Heart left ventricle (tissue), 16 donors: ENCODE results near the gene ETS2. TPM values are rescaled to one million over a fixed set of nuclear protein-coding genes. Genes with fewer than 3 reads are reported as not detected.

Experiments
- ATAC-seq, 4 donors: fragments of 200-7000 bp; cut with Tn5 transposase; one replicate each; pipeline ENCODE4 v1.9.1; 2020 to 2022; ENCODE audit warnings: moderate library complexity in 4 of 4, mild to moderate bottlenecking in 3 of 4, moderate number of reproducible peaks in 1 of 4
- DNase-seq, 5 donors: peaks; one replicate each; pipeline ENCODE4 v3.0.0-alpha.2; 2020
- H3K27ac ChIP-seq, 12 donors: fragments of 200-600 bp; sonication (generic) in 4 of 12; one replicate each; pipeline versions ENCODE4 v1.5.0 to v1.8.0; 2016 to 2022; ENCODE audit warnings: mild to moderate bottlenecking in 2 of 12
- H3K27me3 ChIP-seq, 9 donors: fragments of 200-600 bp; sonication (generic) in 2 of 9; one replicate each; pipeline versions ENCODE4 v1.5.1 to v1.8.0; 2016 to 2022; ENCODE audit warnings: mild to moderate bottlenecking in 3 of 9
- H3K36me3 ChIP-seq, 9 donors: fragments of 200-600 bp; sonication (generic) in 2 of 9; one replicate each; pipeline versions ENCODE4 v1.5.0 to v1.8.0; 2018 to 2022; ENCODE audit warnings: mild to moderate bottlenecking in 2 of 9
- H3K4me1 ChIP-seq, 12 donors: fragments of 200-600 bp; sonication (generic) in 4 of 12; one replicate each; pipeline versions ENCODE4 v1.5.0 to v1.8.0; 2016 to 2022; ENCODE audit warnings: mild to moderate bottlenecking in 3 of 12
- H3K4me3 ChIP-seq, 12 donors: fragments of 200-600 bp; sonication (generic) in 4 of 12; one replicate each; pipeline versions ENCODE4 v1.5.0 to v1.8.0; 2017 to 2022; ENCODE audit warnings: mild to moderate bottlenecking in 9 of 12, moderate library complexity in 4 of 12
- H3K9me3 ChIP-seq, 12 donors: fragments of 200-600 bp; sonication (generic) in 4 of 12; one replicate each; pipeline versions ENCODE4 v1.5.0 to v1.8.0; 2016 to 2022; ENCODE audit warnings: mild to moderate bottlenecking in 1 of 12
- POLR2A ChIP-seq, 2 donors: fragments of 450-650 bp; IDR thresholded peaks; one replicate each; pipeline ENCODE4 v1.6.1; 2017; ENCODE audit warnings: antibody characterized with exemption in 2 of 2, mild to moderate bottlenecking in 2 of 2, moderate library complexity in 2 of 2
- WGBS, 4 donors: extraction: QIAGEN DNeasy Blood & Tissue Kit in 2 of 4; methylation state at CpG; one replicate each; pipeline versions ENCODE4 v1.1.5 to v1.1.7; 2013 to 2018; 5-methylcytosine and 5-hydroxymethylcytosine counted together
- intact Hi-C, 10 donors: fragments of 100-400 bp; cut with DNase I; formaldehyde crosslinking; loops; one replicate each; pipeline versions ENCODE4 v1.11.1 to v1.14.2; 2022
- polyA plus RNA-seq, 2 donors: library from polyadenylated mRNA; stranded (reverse); fragments of 200-250 nt; gene quantifications; one replicate each; pipeline ENCODE4 v1.2.3, GENCODE V29; 2013
- total RNA-seq, 9 donors: library from RNA; depleted of rRNA in 2 of 9; stranded (reverse); fragments of >200 nt in 2 of 9; fragmentation: NEBNext Ultra II Directional in 3 of 9; extraction: Animal tissue kit (Norgen Biotek cat#: 25700) in 3 of 9; gene quantifications; one replicate each; pipeline versions ENCODE4 v1.1.0 to v1.2.4, GENCODE V29; 2016 to 2023
- TF ChIP-seq, protein P1 (sequence below), 12 donors: fragments of 200-600 bp; sonication (generic) in 4 of 12; IDR thresholded peaks; one replicate each; pipeline versions ENCODE4 v1.5.0 to v1.8.0; 2018 to 2022; ENCODE audit warnings: antibody characterized with exemption in 12 of 12, mild to moderate bottlenecking in 5 of 12
- donor health status: ischemic (EF 13 %, LVEDD 7.1; RV severe dilation, severe dysfunction).
- donor health status: healthy with polysubstance abuse.
- donor health status: DM: no; HTN: yes; CAD: no.
- donor health status: DM: no; HTN: no; CAD: no.
- donor health status: ischemic (EF 25% LVEDD 6.9; RV normal size, moderate dysfunction).
- donor health status: ischemic (EF 25% LVEDD 5.7; RV mildly dilated, moderate dysfunction).
- donor health status: healthy.
- donor health status: DM: yes; HTN: yes; CAD: no.
- donor health status: ischemic (EF 35%, LVEDD 5.7; RV mildly dilated, moderate dysfunction).
- donor health status: nonischemic (EF 11% LVEDD 7.7; RV severe dilation, severe dysfunction).
- donor health status: DM: yes; HTN: yes; CAD: no.
- donor health status: PGD.
- donor health status: ischemic (EF 29% LVEDD 5.4; RV normal size, mild dysfunction).
- donor health status: nonischemic (EF 23%, LVEDD 6.1; RV moderate dilation, normal function).

ETS2 gene
- total and polyA plus RNA-seq, 11 donors: 19.0 to 92.7 (median 41.0) TPM

GRCh38 chr21:38815060-38815405 is 9.3 kb downstream of the ETS2 start:
- TF ChIP-seq, protein P1, sequence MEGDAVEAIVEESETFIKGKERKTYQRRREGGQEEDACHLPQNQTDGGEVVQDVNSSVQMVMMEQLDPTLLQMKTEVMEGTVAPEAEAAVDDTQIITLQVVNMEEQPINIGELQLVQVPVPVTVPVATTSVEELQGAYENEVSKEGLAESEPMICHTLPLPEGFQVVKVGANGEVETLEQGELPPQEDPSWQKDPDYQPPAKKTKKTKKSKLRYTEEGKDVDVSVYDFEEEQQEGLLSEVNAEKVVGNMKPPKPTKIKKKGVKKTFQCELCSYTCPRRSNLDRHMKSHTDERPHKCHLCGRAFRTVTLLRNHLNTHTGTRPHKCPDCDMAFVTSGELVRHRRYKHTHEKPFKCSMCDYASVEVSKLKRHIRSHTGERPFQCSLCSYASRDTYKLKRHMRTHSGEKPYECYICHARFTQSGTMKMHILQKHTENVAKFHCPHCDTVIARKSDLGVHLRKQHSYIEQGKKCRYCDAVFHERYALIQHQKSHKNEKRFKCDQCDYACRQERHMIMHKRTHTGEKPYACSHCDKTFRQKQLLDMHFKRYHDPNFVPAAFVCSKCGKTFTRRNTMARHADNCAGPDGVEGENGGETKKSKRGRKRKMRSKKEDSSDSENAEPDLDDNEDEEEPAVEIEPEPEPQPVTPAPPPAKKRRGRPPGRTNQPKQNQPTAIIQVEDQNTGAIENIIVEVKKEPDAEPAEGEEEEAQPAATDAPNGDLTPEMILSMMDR (IDR thresholded peaks at IDR 0.05): no peak
- no peak for TF ChIP-seq POLR2A (IDR thresholded peaks at IDR 0.05)
- no peak overlapping the region for H3K27ac ChIP-seq
- ATAC-seq: no peak
- H3K27me3 ChIP-seq: no peaks in the 10 kb centered on the region
- H3K4me1 ChIP-seq: peaks cover 0 to 74% (median 28%) of the 10 kb centered on the region in 12 donors
- H3K9me3 ChIP-seq: no peaks in the 10 kb centered on the region
- intact Hi-C loops: no loop called here
- 88 to 94% (median 90%) methylated on average over 2 of the region's 2 CpGs for WGBS, 4 donors
- peaks cover 2 to 98% (median 96%) of the 10 kb centered on the region in 9 donors for H3K36me3 ChIP-seq
- no peak overlapping the region for H3K4me3 ChIP-seq
- no peak for DNase-seq

DNA sequence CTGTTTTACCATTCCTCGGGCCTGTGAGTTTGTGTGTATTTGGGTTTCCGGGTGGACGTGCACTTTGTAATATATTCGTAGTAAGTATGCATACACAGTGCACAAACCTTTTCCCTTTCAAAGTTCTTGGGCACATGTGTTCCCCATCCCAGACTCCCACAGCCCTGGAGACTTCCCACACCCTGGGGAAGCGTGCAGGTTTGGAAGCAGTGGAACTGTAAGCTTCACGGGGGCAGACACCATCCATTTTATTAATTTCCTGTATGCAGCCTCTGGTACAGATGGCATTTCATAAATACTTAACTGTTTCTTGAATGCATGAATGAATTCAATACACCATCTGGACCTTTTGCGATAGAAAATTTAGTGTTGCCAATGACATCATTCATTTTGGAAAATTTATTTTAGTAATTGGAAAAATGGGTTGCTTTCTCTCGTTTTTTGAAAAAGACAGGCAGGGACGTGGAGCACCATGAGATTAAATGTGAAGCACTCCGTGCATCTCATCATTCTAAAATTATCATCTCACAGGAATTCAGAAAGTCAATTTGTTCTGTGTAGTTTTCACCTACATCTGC is 10.8 kb downstream of the ETS2 start:
- peaks cover 0 to 76% (median 29%) of the 10 kb centered on the region in 12 donors for H3K4me1 ChIP-seq
- peaks cover 2 to 98% (median 96%) of the 10 kb centered on the region in 9 donors for H3K36me3 ChIP-seq
- no peak for ATAC-seq
- intact Hi-C loops: no loop called here
- no peak overlapping the region for H3K4me3 ChIP-seq
- H3K9me3 ChIP-seq: no peaks in the 10 kb centered on the region
- TF ChIP-seq, protein P1 (IDR thresholded peaks at IDR 0.05): no peak
- H3K27me3 ChIP-seq: no peaks in the 10 kb centered on the region
- no peak for DNase-seq
- WGBS, 4 donors: 82 to 90% (median 88%) methylated on average over 10 of the region's 10 CpGs
- H3K27ac ChIP-seq: no peak overlapping the region

DNA sequence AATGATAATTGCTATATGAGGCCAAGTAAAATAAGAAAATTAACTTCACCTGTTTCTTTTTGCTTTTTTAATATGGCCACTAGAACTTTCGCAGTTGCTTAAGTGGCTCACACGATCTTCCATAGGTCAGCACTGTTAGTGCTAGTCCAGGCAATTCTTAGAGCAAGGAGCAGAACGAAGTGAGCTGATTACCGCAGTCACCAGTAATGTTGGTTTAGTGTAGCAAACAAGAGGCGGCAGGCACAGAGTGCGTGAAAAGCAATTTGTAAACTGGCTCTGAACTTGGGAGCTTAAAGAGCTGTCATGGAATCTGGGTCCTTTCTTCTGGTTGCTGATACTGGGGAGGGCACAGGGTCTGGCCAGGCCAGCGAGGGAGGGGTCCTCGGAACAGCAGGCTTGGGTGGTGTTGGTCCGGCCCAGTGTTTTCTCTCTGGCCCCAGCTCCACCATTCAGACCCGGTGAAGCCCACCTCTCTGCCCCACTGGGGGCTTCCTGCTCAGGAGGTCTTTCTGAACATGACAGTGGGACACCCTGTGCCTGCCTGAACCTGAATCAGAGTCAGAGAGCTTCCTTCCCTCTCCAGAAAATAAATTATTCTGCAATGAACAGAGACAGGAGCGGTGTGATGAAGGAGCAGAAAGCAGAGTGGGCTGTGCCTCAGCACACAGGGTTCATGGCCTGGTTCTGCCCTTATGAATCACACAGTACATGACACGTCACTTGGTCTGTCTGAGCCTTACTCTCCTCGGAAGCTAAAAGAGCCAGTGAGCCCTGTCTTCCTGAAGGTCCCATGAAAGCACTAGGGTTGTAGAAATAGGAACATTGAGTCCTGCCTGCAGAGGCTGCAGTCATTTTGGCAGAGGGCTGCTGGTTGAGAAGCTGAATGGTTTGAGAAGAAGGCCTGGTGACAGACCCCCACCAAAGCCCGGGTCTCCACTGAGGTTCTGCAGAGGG is 11.9 kb downstream of the ETS2 start:
- H3K27ac ChIP-seq: peak overlapping the region in 1 of 12 donors; percentile 32
- no peak for TF ChIP-seq POLR2A (IDR thresholded peaks at IDR 0.05)
- TF ChIP-seq, protein P1 (IDR thresholded peaks at IDR 0.05): no peak
- H3K9me3 ChIP-seq: no peaks in the 10 kb centered on the region
- peaks cover 2 to 76% (median 33%) of the 10 kb centered on the region in 12 donors for H3K4me1 ChIP-seq
- peak in 2 of 4 donors; percentile 21 to 34 for ATAC-seq
- no peak overlapping the region for H3K4me3 ChIP-seq
- H3K27me3 ChIP-seq: no peaks in the 10 kb centered on the region
- H3K36me3 ChIP-seq: peaks cover 2 to 98% (median 97%) of the 10 kb centered on the region in 9 donors
- intact Hi-C loops: no loop called here
- WGBS, 4 donors: 89 to 94% (median 92%) methylated on average over 14 of the region's 14 CpGs
- DNase-seq: no peak

GRCh38 chr21:38818325-38818723 is 12.6 kb downstream of the ETS2 start:
- intact Hi-C loops: no loop called here
- DNase-seq (no peak), ATAC-seq (no peak)
- 94% methylated on average over 11 of the region's 11 CpGs for WGBS, 4 donors
- TF ChIP-seq, protein P1 (IDR thresholded peaks at IDR 0.05): no peak
- Histone ChIP-seq H3K4me1 (peaks cover 3 to 76% (median 35%) of the 10 kb centered on the region in 12 donors), H3K27ac (peak overlapping the region in 1 of 12 donors; percentile 32), H3K4me3 (no peak overlapping the region), H3K27me3 (no peaks in the 10 kb centered on the region), H3K36me3 (peaks cover 2 to 98% (median 97%) of the 10 kb centered on the region in 9 donors), H3K9me3 (no peaks in the 10 kb centered on the region)
